ENCODE results near the gene RAB6C.
"Not testable (repeated sequence)": the region's sequence is repeated elsewhere in the genome, so short reads cannot be mapped to it uniquely, and the experiment has no call there.

RAB6C gene

DNA sequence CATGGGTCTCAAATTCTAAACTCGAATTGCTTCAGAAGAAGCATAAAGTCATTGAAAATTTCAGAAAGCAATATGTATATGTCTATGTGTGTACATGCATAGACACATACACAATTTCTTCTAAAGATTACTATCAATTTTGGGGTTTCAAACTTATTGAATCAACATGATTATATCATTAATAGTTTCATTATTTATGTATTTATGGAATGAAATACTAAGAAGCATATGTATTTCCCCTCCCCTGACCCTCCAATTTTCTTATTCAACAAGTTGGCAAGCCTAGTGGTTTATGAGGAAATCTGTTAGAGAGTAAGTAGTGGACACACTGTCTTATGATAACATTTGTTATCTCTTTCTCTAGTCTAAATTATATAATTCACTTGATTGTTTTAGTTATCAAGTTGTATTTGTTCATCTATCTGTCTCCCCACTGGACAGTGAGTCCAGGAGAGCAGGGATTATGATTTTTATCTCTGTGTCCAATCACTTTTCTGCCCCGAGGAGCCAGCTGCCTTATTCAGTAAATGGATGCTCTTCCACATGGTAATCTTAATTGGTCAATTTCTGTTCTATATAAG, 17.3 kb downstream of the RAB6C start:
- DNase-seq: not testable (repeated sequence)

- not testable (repeated sequence) for DNase-seq
Measured at GRCh38 chr2:129998771-129999170, 19.3 kb downstream of the RAB6C start.

- not testable (repeated sequence) for DNase-seq
Measured at GRCh38 chr2:130005862-130006261, 26.4 kb downstream of the RAB6C start.

- DNase-seq: not testable (repeated sequence)
Measured at GRCh38 chr2:130016701-130017100, 37.2 kb downstream of the RAB6C start.

DNA sequence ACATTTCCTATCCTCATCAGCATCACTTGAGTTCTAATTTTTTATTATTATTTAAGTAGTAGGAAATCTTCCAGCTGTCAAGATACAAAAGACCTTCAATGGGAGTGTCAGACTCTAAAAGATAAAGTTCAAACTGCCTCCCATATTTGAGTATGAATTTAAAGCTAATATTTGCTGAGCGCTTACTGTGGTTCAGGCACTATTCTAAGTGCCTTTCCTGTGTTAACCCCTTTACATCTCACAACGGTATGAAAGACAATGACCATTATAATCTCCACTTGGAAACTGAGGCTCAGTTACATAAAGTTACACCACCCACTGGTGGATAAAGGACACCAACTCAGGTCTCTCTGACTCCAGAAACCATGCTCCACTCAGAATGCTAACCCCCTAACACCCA, 39.9 kb downstream of the RAB6C start:
- DNase-seq: no peak

GRCh38 chr2:130020069-130020468, 40.6 kb downstream of the RAB6C start:
- not testable (repeated sequence) for DNase-seq

- DNase-seq: not testable (repeated sequence)
Measured at GRCh38 chr2:130025931-130026330, 46.5 kb downstream of the RAB6C start.
